T-helper 1 cell treated with Interleukin-12 subunit alpha and Interleukin-12 subunit beta and Interleukin-4 antibody, amounts not matched to agents 30 μg/mL and 1 μg/mL, for 36 hours (primary cell): ENCODE results near the gene BIRC5.
"Not testable (repeated sequence)": the region's sequence is repeated elsewhere in the genome, so short reads cannot be mapped to it uniquely, and the experiment has no call there.

Experiments
- H3K27ac Mint-ChIP-seq: one replicate; pipeline ENCODE4 v1.8.0; 2021; ENCODE audit warnings: mild to moderate bottlenecking, mixed read lengths
- H3K27me3 Mint-ChIP-seq: one replicate; pipeline ENCODE4 v1.8.0; 2021; ENCODE audit warnings: low read depth, mixed read lengths
- H3K36me3 Mint-ChIP-seq: one replicate; pipeline ENCODE4 v1.8.0; 2021; ENCODE audit warnings: low read depth, mixed read lengths
- H3K4me1 Mint-ChIP-seq: one replicate; pipeline ENCODE4 v1.8.0; 2021; ENCODE audit warnings: low read depth, mixed read lengths
- H3K4me3 Mint-ChIP-seq: one replicate; pipeline ENCODE4 v1.8.0; 2021; ENCODE audit warnings: mild to moderate bottlenecking, moderate library complexity, mixed read lengths
- H3K9me3 Mint-ChIP-seq: one replicate; pipeline ENCODE4 v1.8.0; 2021; ENCODE audit warnings: mixed read lengths

The BIRC5 gene

DNA sequence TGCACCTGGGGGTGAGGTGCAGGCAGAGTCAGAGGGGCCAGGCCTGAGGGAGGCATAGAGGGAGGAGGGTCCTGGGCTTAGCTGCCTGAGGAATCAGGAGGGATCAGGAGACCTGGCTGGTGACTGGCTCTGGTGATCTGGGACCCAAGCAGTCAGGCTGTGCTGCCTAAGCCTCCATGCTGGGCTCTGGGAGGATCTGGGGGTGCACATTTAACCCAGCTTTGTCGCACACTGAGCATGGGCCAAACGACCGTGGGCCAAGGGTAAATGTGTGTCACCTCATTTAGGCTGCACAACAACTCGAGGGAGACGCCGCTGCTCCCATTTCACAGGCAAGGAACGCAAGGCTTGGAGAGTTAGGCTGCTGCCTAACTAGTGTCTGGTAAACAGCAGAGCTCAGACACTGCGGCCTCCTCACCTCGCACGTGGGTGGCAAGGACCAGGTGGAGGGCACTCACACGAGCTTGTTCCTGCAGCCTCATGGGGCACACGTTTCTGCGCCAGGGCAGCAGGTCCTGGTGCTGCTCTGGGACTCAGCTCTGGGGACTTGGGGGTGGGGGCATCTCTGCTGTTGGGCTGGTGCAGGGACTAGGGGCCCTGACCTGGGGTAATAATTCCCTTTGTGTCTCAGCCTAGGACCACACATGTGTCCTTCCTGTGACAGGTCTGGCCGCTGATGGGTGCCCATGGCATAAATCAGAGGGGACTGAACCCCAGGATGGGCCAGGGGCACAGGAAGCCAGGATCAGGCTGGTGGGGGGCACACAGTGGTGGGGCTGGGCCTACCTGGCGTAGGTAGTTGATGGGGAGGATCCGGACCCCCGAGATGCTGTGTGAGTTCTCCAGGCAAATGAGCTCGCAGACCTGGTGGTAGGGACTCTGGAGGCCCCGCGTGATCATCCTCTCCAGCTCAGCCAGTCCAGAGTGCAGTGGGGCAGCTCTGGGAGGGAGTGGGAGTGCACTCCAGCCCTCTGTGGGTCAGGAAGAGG, 36.1 kb downstream of the BIRC5 start:
- no peak overlapping the region for H3K27ac Mint-ChIP-seq
- no peaks in the 10 kb centered on the region for H3K27me3 Mint-ChIP-seq
- no peaks in the 10 kb centered on the region for H3K9me3 Mint-ChIP-seq
- peaks cover 27% of the 10 kb centered on the region for H3K4me1 Mint-ChIP-seq
- H3K36me3 Mint-ChIP-seq, result peaks cover 6% of the 10 kb centered on the region
- peak overlapping the region; percentile 51 for H3K4me3 Mint-ChIP-seq

DNA sequence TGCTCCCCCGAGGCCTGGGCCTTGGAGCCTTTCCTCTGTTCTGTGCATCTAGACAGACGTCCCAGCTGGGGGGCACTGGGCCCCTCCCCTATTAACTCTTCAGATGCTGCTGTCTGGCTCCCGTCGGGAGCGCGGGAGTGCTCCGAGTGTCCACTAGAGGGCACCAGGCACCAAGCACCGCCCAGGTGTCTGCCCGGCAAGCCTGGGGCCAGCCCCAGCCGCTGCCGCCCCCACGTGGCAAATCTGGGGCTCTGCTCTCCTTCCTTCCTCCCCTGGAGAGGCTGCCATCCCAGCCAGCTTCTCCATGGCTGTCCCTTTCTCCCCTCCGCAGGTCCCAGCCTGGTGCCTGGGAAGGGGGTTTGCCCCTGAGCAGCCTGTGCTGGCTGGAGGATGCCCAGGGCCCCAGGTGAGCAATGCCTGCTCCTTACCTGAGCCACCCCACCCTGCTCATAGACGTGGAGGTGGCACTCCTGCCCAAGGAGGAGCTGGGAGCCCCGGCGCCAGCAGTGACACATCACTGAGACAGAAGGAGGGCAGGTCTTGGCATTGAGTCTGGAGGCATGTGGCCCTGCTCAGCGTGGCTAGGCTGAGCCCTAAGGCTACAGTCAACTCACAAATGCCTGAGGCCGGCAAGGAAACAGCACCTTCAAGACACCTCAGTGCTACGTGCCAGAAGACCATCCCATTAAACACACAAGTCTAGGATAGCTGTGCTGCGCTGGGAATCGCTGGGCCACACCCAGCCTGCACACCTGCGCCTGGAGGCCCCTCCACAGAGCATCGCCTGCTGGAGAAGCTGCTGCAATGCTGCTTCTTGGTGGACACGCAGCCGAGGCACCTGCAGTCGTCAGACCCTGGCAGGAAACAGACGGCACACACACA, 37.1 kb downstream of the BIRC5 start:
- Mint-ChIP-seq H3K36me3 (peaks cover 6% of the 10 kb centered on the region), H3K27me3 (no peaks in the 10 kb centered on the region), H3K4me1 (peaks cover 35% of the 10 kb centered on the region), H3K9me3 (no peaks in the 10 kb centered on the region), H3K4me3 (peak overlapping the region; percentile 82), H3K27ac (peak overlapping the region; percentile 89)

DNA sequence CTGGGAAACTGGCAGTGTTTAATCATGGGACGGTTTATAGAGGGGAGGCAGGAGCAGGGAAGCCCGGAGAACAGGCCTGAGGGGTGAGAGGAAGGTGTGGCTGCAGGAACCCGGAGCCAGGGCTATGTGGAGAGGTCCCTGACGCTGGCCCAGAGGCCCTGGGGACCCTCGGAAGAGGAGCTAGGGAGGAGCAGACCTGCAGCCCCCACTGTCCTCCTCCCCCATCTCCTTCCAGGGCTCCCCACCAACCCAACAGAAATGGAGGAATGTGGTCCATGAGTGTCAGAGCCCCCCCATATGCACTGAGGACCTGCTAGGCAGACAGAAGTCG, 37.7 kb downstream of the BIRC5 start:
- H3K27ac Mint-ChIP-seq, result peak overlapping the region; percentile 89
- no peaks in the 10 kb centered on the region for H3K27me3 Mint-ChIP-seq
- H3K4me1 Mint-ChIP-seq, result peaks cover 42% of the 10 kb centered on the region
- H3K9me3 Mint-ChIP-seq, result no peaks in the 10 kb centered on the region
- H3K4me3 Mint-ChIP-seq, result peak overlapping the region; percentile 82
- peaks cover 6% of the 10 kb centered on the region for H3K36me3 Mint-ChIP-seq

DNA sequence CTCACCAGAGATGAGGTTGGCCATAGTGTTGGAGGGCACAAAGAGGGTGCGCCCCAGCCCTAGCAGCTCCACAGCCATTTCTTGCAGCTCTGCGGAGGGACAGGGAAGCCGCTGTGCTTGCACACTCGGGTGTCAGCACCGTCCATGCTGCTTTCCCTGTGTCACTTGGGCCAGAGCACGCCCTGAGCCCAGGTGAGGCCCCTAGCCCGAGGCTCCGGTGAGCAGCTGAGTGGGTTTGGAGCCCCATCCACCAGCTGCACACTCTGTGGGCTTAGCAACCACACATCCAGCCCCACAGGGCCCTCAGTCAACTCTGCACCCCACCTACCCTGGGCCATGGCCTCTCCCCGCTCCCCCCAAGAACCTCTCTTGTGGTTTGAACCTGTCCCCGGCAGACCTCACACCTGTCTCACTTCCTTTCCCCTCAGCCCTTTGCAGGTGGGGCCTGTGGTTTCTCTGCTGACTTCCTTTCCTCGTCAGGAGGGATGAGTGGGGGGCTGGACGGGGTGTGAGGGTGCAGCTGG, 38.1 kb downstream of the BIRC5 start:
- H3K9me3 Mint-ChIP-seq, result no peaks in the 10 kb centered on the region
- peak overlapping the region; percentile 87 for H3K27ac Mint-ChIP-seq
- no peaks in the 10 kb centered on the region for H3K27me3 Mint-ChIP-seq
- peaks cover 6% of the 10 kb centered on the region for H3K36me3 Mint-ChIP-seq
- H3K4me3 Mint-ChIP-seq, result peak overlapping the region; percentile 82
- peaks cover 45% of the 10 kb centered on the region for H3K4me1 Mint-ChIP-seq

DNA sequence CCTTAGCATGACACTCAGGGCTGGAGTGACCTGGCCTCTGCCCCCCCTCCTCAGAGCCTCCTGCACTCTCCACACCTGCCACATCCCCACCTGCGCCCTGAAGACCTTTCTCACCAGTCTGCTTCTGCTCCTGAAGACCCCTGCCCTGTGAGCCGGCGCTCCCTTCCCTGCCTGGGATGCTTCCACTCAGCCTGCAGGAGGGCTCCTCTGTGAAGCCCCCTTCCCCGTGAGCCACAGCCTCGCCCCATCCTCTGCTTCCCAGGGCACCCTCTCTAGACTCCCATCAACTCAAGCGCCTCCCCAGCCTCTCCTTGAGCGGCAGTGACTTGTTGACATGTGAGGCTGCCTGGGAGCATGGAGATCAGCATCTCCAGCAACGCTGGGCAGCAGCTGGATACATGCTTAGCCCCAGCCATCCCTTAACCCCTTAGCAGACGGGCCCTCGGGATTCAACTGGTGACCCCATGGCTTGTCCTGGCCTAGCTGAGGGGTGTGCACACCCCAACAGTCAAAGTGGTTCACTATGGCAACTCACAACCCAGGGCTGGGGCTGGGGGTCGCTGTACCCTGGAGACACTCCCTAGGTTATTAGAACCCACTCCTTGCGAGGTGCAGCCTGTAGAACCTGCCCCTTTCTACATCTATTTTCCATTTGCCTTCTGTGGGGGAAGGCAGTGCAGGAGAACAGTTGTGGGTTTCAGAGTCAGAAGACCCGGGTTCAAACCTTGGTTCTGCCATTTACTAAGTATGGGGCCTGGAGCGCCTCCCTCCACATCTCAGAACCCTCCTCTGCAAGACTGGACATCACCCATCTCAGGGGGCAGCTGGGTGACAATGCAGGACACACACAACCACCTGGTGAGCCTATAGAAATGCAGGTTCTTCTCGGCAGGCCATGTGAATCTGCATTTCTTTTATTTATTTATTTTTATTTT, 38.9 kb downstream of the BIRC5 start:
- Mint-ChIP-seq H3K9me3 (no peaks in the 10 kb centered on the region), H3K27me3 (no peaks in the 10 kb centered on the region), H3K4me1 (peaks cover 53% of the 10 kb centered on the region), H3K27ac (peak overlapping the region; percentile 87), H3K36me3 (peaks cover 2% of the 10 kb centered on the region), H3K4me3 (peak overlapping the region; percentile 82)

DNA sequence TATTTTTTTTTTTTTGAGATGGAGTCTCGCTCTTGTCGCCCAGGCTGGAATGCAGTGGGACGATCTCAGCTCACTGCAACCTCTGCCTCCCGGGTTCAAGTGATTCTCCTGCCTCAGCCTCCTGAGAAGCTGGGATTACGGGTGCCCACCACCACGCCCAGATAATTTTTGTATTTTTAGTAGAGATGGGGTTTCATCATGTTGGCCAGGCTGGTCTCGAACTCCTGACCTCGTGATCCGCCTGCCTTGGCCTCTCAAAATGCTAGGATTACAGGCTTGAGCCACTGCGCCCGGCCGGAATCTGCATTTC, 39.5 kb downstream of the BIRC5 start:
- H3K9me3 Mint-ChIP-seq, H3K36me3 Mint-ChIP-seq, H3K27me3 Mint-ChIP-seq: not testable (repeated sequence)
- H3K4me3 Mint-ChIP-seq, result peak overlapping the region; percentile 82
- H3K4me1 Mint-ChIP-seq, result peaks cover 56% of the 10 kb centered on the region
- H3K27ac Mint-ChIP-seq, result peak overlapping the region; percentile 82

DNA sequence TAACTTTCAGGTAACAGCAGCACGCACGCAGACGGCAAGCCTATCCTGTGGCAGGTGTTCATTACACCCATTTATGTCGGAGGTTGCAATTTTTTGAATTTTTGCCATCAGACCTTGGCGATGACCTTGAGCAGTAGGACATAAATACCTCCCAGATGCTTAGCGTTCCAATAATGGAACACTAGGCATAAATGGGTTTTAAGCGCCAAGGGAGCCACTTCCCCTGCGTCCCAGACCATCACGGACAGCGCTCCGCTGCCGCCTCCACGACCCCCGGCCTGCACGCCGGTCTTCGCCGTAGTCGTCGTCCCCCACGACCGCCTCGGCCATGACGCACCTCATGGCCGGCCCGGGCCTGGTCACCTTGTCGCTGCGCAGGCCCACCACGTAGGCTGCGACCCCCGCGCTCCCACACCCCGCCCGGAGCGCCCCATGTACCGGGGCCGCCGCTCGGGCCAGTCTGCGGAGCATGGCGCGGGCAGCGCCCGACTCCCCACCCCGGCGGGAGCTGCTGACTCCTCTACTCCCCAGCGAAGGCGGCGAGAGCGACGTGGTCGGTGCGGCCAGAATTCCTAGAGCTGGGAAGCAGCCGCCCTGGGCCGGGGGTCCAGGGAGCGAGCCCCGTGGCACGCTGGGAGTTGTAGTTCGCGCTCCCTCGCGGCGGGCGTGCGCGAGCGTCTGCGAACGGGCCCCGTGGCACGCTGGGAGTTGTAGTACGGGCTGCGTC, 40.1 kb downstream of the BIRC5 start:
- peaks cover 2% of the 10 kb centered on the region for H3K36me3 Mint-ChIP-seq
- H3K4me1 Mint-ChIP-seq, result peaks cover 56% of the 10 kb centered on the region
- peak overlapping the region; percentile 95 for H3K27ac Mint-ChIP-seq
- H3K4me3 Mint-ChIP-seq, result peak overlapping the region; percentile 82
- H3K9me3 Mint-ChIP-seq, result no peaks in the 10 kb centered on the region
- H3K27me3 Mint-ChIP-seq, result no peaks in the 10 kb centered on the region

DNA sequence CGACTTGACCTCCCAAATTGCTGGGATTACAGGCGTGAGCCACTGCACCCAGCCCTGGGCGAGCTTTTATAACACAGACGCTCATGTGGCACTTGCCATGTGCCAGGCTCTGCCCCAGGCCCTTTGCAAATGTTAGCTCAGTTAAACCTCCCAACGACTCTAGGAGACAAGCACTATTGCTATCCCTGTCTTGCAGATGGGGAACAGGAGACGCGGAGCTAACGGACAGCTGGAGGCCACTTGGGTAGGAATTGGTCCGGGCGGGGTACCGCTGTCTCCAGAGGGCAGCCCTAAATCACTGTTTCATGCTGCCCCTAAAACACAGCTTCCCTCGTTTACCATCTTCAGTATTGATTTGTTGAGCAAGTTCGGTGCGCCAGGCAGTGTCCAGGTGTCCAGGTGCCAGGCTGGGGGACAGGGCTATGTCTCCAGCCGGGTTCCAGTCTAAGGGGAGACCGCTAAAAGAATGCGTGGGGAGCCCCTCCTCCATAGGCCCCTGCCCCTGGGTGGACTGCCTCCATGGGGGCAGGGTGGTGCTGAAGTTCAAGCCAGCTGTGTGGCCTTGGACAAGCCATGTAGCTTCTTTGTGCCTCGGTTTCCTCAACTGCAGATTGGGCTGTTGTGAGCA, 41.1 kb downstream of the BIRC5 start:
- Mint-ChIP-seq H3K36me3 (peaks cover 2% of the 10 kb centered on the region), H3K4me1 (peaks cover 66% of the 10 kb centered on the region), H3K27ac (peak overlapping the region; percentile 47), H3K4me3 (peak overlapping the region; percentile 42), H3K9me3 (no peaks in the 10 kb centered on the region), H3K27me3 (no peaks in the 10 kb centered on the region)

DNA sequence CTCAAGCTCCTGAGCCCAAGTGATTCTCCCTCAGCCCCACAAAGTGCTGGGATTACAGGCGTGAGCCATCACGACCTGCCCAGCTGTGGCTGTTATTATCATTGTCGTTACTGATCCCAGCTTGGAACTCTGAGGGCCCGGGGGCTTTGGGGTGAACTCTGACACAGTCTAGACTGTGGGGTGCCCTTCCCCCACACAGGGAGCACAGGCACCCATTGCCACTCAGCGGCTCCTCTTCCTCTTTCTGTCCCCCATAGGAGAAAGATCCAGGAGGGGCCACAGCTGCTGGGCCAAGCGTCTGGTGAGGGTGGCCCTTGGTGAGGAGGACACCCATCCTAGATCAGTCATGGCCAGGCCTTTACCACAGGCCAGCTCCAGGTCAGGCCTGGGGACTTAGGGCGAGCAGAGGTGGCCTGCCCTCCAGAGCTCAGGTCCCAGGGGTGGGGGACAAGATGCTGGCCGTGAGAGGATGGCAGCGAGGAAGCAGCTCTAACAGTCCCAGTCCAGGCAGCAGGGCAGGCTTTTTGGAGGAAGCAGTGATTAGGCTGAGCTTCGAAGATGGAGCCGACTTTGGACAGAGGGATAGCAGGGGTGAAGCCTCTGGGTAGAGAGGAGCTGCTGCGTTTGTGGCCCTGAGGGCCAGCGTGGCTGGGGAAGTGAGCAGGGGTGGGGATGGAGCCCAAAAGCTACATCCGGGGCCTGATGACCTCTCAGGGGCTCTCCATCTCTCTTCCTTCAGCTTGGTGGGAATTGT, 42.1 kb downstream of the BIRC5 start:
- no peaks in the 10 kb centered on the region for H3K27me3 Mint-ChIP-seq

DNA sequence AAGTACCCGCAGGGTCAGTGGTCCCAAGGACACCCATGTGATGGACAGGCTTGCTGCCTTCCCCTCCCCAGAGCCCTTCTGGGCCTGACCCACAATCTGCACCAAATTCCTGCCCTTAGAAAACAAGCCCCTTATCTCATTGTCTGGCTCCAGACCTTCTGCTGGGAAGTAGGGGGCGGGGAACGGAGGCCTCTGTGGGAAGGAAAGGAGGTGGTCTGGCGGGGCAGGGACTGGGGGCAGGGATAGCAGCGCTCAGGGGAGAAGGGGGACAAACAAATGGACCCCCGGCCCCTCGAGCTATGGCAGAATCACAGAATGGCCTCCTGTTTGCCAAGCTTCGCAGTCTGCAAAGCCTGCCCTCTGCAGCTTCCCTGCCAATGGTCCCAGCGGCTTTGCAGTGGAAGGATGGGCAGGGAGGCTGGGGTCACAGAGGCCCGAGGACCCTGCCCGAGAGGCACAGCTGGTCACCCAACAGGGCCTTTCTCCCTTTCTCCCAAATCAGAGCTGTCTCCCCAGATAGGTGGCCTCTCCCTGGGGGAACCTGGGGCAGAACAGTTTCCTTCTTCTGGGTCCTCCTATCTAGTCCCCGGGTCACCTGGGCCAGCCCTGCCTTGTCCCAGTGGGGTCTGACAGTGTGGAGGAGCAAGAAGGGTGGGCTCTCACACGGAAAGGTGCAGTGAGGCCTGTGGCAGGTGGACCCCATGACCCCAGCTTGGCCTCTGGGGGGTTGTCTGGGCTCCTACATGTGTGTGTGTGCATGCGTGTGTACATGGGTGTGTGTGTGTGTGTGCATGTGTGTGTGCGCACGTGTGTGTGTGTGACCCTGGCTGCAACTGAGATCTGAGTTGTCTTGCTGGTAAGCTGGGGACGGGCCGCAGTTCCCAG, 42.9 kb downstream of the BIRC5 start:
- no peak overlapping the region for H3K4me3 Mint-ChIP-seq
- H3K36me3 Mint-ChIP-seq, result peaks cover 6% of the 10 kb centered on the region
- H3K9me3 Mint-ChIP-seq, result no peaks in the 10 kb centered on the region
- H3K4me1 Mint-ChIP-seq, result peaks cover 64% of the 10 kb centered on the region
- H3K27me3 Mint-ChIP-seq, result no peaks in the 10 kb centered on the region
- peak overlapping the region; percentile 92 for H3K27ac Mint-ChIP-seq

More for the DNA sequence above, 42.1 kb downstream of the BIRC5 start:
- H3K4me3 Mint-ChIP-seq, result peak overlapping the region; percentile 17
- no peaks in the 10 kb centered on the region for H3K9me3 Mint-ChIP-seq
- peaks cover 2% of the 10 kb centered on the region for H3K36me3 Mint-ChIP-seq
- peak overlapping the region; percentile 70 for H3K27ac Mint-ChIP-seq
- H3K4me1 Mint-ChIP-seq, result peaks cover 65% of the 10 kb centered on the region

DNA sequence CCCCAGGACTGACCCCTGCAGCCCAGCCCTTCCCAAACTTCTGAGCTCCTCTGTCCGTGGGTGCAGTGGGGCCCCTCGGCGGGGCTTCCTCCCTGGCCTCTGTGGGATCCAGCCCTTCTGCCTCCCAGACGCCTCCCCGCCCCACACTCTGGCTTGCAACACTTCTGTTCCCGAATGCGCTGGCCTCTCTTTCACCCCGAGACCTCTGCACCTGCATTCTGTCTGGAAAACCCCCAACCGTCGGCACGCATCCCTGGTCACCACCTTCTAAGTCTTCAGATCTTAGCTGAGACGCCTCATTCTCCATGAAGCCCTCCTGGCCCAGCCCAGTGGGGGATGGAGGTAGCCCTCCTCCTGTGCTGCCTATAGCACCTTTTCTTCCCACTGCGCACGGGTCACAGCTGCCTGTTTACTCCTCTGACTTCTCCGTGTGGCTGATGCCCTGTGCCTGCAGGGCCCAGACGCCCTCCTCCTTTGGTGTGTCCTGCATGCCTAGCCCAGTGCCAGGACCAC, 43.8 kb downstream of the BIRC5 start:
- H3K4me3 Mint-ChIP-seq, result peak overlapping the region; percentile 77
- peaks cover 7% of the 10 kb centered on the region for H3K36me3 Mint-ChIP-seq
- H3K27me3 Mint-ChIP-seq, result no peaks in the 10 kb centered on the region
- H3K9me3 Mint-ChIP-seq, result no peaks in the 10 kb centered on the region
- H3K4me1 Mint-ChIP-seq, result peaks cover 60% of the 10 kb centered on the region
- peak overlapping the region; percentile 92 for H3K27ac Mint-ChIP-seq
